RPMI7951 (cell line): ENCODE results near the gene RPS17. TPM values are rescaled to one million over a fixed set of nuclear protein-coding genes. Genes with fewer than 3 reads are reported as not detected.
"Not testable (repeated sequence)": the region's sequence is repeated elsewhere in the genome, so short reads cannot be mapped to it uniquely, and the experiment has no call there.

Source experiments
- DNase-seq: peaks from one replicate; pipeline ENCODE4 v3.0.0-alpha.2; 2012; ENCODE audit warnings: low read depth
- total RNA-seq: library from RNA; depleted of rRNA; stranded (reverse); fragments of >200 nt; shearing (Covaris generic); gene quantifications from 2 replicates; pipeline ENCODE4 v1.2.3, GENCODE V29; 2014

Gene RPS17
- total RNA-seq, 1 experiment from 2014 or later, result 5,523 TPM

DNA sequence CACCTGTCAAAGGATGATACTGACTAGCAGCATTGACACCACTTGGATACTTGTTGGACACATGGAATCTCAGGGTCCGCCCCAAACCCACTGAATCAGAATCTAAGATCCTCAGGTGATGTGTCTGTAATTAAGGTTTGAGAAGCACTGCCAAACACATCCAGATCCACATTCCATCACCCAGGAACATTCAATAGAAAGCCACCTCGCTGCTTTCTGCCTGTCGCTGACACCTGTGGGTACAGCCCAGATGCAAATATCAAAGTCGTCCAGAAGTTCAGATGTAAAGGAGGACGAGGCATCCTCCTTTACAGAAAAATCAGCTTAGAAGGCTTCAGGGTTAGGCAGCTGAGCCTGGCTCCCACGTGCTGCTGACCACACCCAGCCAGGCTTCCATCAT, 5.2 kb upstream of the RPS17 start:
- DNase-seq, result no peak

- no peak for DNase-seq
Observed at GRCh38 chr15:82545002-82545401, 4.7 kb upstream of the RPS17 start.

DNA sequence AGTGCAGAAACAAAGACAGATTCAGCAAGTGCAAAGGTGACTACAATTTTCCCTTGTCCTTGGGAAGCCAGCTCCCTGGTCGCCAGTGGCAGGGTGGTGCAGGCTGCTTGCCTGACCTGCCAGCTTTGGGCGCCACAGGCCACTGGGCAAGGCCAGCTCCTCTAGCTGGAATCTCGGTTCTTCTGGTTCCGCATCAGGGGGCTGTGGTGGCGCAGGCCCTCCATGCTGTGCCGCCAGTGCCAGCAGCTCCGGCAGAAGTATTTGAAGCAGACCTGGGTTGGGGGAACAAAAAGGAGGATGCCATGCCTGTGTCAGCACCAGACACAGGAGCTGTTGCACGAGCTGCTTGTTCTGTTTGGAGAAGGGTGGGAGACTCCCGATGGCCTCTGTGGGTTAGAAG, 4.2 kb upstream of the RPS17 start:
- DNase-seq, result no peak

DNA sequence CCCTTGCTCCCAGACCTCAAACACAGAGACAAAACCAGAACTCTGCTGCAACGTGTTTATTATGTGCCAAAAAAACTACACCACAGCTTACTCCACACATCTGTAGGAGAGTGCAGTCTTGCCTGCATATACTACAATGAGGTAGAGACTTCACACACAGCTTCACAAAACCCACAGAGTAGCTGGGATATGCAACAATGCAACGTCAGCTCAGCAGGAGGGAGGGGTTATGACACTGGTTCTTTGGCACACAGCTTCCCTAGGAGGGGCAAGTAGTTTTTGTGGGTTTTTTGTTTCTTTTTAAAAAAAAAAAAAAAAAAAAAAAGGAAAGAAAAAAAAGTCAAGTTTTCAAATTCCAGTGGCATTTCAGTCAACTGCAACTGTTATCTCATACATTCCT, 2.9 kb upstream of the RPS17 start:
- DNase-seq, result no peak

- DNase-seq, result peak; percentile 27
Observed at GRCh38 chr15:82540984-82541431, 751 bp upstream of the RPS17 start.

DNA sequence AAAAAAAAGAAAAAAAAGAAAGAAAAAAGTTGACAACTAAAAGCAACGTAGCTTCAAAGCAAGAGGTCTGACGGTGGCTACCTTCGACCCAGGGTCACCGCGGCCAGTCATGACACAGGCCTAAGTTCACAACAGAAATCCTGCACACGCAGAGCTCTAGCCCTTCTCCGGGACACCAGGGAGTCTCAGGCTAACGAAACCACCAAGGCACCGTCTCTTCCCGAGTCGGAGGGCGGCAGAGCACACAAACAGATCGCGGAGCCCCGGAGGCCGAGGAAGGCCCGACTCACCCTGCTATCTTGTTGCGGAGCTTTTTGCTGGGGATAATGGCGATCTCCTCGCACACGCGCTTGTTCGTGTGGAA, 584 bp downstream of the RPS17 start:
- peak; percentile 19 for DNase-seq

GRCh38 chr15:82538961-82539690, 1.1 kb downstream of the RPS17 start:
- DNase-seq, result no peak

DNA sequence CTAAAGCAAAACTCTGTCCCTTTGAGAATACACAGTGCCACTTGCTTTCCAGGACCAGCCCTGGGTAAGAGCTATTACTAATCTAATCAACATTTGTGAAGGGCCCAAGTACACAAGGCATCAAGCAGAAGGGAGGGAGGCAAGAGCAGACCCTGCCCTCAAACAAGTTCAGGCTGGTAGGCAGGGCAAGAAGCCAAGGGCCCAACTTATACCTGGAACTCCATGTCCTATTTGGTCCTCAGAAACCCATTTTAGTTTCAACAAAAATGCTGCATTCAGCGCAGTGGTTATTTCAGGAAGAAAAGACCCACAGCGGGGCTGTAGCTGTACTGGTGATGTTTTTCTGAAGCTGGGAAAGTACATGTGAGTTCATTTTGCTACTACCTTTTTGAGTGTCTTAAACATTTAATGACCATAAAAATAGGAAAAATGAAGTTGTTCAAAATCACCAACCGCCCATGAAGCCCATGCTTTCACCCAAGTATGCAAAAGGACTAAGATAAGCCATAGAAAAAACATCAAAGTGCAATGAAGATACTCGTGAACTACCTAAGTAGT, 2.8 kb downstream of the RPS17 start:
- DNase-seq, result no peak

DNA sequence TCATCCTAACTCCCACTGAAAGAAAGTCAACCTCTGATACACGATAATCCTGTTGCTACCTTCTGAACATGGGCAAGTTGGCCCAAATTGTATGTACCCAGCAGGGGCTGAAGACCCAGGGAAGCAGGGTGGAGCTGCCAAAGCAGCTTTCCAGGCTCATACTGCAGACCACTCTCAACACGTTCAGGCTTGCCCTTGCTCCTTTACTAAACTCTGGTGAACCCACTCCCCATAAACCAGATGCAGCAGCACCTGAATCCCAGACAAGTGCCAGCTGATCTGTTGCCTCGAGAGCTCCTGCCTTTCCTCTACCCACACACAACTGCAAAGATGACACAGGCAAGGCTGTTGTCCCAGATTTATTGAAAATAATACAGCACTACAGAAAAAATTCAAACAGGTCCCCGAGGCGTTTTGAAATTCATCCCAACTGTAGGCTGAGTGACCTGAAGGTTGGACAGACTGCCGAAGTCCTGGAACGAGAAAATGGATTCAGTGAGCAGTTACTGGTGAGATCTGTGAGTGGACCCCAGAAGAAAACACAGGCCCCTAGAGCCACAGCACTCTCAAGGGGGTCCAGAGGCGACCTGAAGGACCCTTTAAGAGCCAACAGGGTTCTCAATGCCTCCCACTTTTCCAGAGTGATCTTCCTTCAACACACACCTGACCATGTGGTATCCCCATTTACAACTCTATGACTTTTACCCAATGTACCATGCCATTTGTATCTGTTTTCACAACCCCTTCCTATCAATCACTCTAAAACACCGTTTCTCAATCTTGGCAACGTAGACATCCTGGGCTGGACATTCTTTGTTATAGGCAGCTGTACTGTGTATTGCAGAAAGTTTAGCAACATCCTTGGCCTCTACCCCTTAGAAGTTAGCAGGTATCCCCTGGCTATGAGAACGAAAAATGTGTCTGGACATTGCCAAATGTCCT, 3.6 kb downstream of the RPS17 start:
- DNase-seq, result no peak

DNA sequence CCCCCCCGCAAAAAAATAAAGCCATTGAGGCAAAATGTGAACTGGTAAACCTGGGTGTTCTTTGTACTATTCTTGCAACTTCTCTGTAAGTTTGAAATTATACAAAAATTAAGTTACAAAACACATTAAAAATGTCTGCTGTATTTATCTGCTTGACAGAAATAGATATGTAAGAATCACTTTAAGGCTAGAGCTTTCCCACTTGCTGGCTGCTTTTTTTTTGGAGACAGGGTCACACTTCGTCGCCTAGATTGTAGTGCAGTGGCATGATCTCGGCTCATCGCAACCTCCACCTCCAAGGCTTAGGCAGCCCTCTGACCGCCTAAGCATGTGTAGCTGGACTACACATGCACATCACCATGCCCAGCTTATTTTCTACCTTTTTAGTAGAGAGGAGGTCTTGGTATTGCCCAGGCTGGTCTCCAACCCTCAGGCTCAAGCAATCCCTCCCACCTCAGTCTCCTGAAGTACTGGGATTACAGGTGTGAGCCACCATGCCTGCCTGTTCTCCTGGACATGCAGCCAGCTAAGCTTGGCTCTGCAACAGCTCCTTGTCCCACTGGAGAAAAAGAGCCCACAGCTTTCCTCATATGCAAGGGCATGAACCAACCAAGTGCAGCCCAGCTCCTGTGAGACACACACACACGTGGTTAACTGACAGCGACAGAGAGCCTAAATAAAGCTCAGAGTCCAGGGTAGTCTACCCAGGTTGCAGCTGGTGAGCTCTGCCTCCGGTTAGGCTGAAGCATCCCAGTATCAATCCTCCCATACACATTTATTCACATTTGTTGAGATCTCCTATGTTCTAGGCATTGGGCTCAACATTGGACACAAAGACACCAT, 4.5 kb downstream of the RPS17 start:
- DNase-seq, result no peak

GRCh38 chr15:82535151-82535550, 5.1 kb downstream of the RPS17 start:
- DNase-seq, result not testable (repeated sequence)

DNA sequence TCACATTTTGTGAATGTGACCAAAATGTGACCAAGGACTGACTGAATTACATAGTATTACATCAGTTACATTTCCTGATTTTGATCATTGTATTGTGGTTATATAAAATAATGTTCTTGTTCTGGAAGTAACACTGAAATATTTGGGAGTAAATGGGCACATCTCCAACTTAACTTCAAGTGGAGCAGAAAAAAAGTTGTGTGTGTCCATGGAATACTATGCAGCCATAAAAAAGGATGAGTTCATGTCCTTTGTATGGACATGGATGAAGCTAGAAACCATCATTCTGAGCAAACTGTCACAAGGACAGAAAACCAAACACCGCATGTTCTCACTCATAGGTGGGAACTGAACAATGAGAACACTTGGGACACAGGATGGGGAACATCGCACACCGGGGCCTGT, 5.8 kb downstream of the RPS17 start:
- DNase-seq, result not testable (repeated sequence)

GRCh38 chr15:82533801-82534200, 6.5 kb downstream of the RPS17 start:
- no peak for DNase-seq

DNA sequence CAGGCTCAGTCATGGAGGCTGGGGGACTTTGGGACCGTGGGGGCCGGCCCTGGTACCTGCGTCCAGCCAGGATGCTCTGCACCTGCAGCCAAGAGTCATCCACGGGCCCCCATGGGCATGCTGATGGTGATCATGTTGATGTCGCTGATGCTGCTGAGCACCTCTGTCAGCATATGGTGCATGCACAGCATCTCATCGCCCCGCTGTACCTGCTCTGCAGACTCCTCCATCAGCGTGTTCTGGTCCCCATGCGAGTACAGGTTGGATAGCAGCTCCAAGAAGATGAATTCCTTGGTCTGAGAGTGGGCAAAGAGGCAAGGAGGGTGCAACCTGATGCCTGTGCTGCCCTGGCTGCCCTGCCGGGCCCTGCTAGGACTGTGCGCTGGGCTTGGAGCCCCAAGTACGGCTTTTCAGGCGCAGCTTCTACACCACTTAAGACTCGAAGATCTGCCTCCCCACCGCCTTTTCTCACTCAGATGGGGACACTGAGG, 7.2 kb downstream of the RPS17 start:
- DNase-seq, result no peak

GRCh38 chr15:82532383-82532990, 7.8 kb downstream of the RPS17 start:
- DNase-seq, result no peak

DNA sequence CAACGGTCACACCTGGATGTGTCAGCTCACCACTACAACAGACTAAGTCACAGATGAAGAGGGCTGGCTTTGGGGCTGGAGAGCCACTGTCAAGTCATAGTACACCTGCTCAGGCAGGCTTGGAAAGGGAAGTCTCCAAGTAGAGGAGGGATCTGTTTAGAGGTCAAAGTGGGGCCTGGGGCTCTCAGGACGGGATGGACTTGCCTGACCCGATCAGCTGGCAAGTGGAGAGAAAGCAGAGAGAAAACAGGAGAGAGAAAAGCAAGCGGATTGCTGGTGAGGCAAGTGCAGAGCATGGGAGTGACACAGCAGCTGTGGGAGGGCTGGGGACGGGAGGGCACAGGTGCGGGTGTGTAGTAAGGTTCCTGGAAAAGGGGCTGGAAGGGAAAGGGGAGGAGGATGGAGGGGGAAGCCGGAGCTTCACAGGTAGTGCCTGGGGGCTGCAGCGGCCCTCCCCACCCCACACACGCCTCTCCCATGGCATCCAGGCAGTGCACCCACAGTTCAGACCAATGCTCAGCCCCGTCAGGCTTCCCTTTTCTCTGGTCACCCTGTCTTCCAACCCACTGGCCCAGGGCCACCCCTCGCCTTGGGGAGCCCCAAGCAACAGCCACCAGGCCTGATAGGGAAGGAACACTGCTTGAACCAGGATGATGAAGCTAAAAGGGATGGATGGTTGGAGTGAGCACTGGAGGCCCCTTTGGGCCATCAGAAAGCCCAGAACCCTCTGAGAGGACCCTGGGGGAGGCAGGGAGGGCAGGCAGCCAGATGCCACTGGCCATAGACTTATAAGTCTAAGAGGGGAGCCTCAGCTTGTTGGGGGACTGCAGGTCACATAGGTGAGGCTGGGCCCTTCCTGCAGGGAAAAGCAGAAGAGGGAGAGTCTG, 8.5 kb downstream of the RPS17 start:
- DNase-seq, result no peak

DNA sequence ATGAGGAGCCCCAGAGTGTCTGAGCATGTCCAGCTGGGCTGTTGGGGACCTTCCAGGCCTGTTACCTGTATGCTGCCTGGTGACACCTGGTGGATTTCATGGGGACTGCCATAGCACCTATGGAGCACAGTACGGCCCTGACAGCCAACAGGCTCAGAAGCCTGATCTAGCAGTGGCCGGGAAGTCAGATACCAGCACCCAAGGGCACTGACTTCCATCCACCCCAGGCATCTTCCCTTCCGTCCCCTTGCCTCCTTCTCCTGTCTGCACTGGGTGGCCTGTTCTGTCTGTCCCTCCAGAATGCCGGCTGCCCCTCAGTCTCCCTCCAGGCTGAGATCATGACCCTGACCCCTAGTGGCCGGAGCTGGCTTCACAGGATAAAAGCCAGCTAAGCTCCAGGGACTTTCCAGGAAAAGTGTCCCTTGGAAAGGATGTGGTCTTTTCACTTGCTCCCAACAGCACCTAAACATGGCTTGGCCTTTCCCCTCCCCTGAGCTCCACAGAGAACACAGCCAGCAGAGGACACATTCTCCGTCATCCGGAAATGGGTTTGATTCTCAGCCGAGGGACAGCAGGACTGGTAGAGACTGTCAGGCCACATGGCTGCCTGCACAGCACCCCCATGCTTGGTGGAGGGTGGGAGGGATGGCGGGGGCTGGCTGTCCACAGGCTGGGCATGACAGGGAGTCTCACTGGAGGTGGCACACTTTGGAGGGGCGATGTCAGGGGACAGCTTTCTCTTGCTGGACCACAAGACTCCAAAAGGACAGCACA, 9.5 kb downstream of the RPS17 start:
- peak; percentile 64 for DNase-seq

DNA sequence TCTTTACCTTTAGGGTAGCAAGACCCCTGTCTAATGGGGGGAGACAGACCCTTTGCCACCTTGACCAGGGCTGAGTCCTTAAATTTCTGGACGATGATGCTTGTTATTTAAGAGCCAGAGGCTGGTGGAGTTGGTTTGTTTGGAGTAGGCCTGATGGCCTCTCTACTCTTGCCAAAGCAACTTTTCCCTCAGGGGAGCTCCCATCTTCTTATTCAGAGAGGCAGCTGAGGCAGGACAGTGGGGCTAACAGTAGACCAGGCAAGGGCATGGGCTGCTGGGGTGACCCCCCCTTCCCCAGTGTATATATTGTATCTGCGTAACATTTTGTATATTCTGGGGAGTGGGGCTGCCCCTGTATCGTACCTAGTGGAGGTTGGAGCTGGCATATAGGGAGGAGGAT, 10.3 kb downstream of the RPS17 start:
- DNase-seq, result no peak

GRCh38 chr15:82513587-82513986, 26.7 kb downstream of the RPS17 start:
- not testable (repeated sequence) for DNase-seq
